HL-60 (cell line): ENCODE data around the gene KDM5C.

Experiments used
- DNase-seq, 2 experiments: peaks; one replicate each; pipeline ENCODE4 v3.0.0-alpha.2; 2010 to 2020; ENCODE audit warnings: low read depth in 1 of 2, low spot score in 1 of 2
- H3K27ac ChIP-seq: fragments of 250-450 bp; sonication (Bioruptor Pico); replicated peaks from 2 replicates; pipeline ENCODE4 v1.5.1; 2020; ENCODE audit warnings: mild to moderate bottlenecking, moderate library complexity
- H3K27me3 ChIP-seq: fragments of 250-450 bp; sonication (Bioruptor Pico); 2 replicates; pipeline ENCODE4 v1.5.1; 2021; ENCODE audit warnings: mild to moderate bottlenecking, moderate library complexity; ENCODE audit not compliant: insufficient read depth, poor library complexity, severe bottlenecking
- H3K4me3 ChIP-seq: replicated peaks from 2 replicates; pipeline ENCODE4 v1.5.1; 2011; ENCODE audit warnings: mild to moderate bottlenecking, control low read depth, low read length; ENCODE audit not compliant: insufficient read depth
- CTCF ChIP-seq: IDR thresholded peaks from one replicate; pipeline ENCODE4 v1.5.1; 2011; ENCODE audit warnings: low read length, control low read depth, inconsistent platforms; ENCODE audit not compliant: insufficient read depth
- GABPA ChIP-seq: IDR thresholded peaks from 2 replicates; pipeline ENCODE4 v1.6.1; 2012; ENCODE audit warnings: low read depth
- POLR2AphosphoS5 ChIP-seq: IDR thresholded peaks from 2 replicates; pipeline ENCODE4 v1.6.1; 2012; ENCODE audit warnings: low read depth
- SPI1 ChIP-seq: IDR thresholded peaks from 2 replicates; pipeline ENCODE4 v1.6.1; 2012; ENCODE audit warnings: low read depth, mild to moderate bottlenecking, borderline replicate concordance
- TF ChIP-seq, protein P1 (sequence below): IDR thresholded peaks from 2 replicates; pipeline ENCODE4 v1.6.1; 2012; ENCODE audit warnings: low read depth; ENCODE audit not compliant: insufficient replicate concordance

KDM5C gene

GRCh38 chrX:53247928-53248327 lies 22.9 kb upstream of the KDM5C start:
- no peaks in the 10 kb centered on the region for H3K27me3 ChIP-seq
- H3K27ac ChIP-seq = no peak overlapping the region
- H3K4me3 ChIP-seq = no peak overlapping the region
- DNase-seq = no peak
- TF ChIP-seq CTCF = no peak
- no peak for TF ChIP-seq SPI1
- TF ChIP-seq POLR2AphosphoS5 = no peak
- TF ChIP-seq, protein P1, sequence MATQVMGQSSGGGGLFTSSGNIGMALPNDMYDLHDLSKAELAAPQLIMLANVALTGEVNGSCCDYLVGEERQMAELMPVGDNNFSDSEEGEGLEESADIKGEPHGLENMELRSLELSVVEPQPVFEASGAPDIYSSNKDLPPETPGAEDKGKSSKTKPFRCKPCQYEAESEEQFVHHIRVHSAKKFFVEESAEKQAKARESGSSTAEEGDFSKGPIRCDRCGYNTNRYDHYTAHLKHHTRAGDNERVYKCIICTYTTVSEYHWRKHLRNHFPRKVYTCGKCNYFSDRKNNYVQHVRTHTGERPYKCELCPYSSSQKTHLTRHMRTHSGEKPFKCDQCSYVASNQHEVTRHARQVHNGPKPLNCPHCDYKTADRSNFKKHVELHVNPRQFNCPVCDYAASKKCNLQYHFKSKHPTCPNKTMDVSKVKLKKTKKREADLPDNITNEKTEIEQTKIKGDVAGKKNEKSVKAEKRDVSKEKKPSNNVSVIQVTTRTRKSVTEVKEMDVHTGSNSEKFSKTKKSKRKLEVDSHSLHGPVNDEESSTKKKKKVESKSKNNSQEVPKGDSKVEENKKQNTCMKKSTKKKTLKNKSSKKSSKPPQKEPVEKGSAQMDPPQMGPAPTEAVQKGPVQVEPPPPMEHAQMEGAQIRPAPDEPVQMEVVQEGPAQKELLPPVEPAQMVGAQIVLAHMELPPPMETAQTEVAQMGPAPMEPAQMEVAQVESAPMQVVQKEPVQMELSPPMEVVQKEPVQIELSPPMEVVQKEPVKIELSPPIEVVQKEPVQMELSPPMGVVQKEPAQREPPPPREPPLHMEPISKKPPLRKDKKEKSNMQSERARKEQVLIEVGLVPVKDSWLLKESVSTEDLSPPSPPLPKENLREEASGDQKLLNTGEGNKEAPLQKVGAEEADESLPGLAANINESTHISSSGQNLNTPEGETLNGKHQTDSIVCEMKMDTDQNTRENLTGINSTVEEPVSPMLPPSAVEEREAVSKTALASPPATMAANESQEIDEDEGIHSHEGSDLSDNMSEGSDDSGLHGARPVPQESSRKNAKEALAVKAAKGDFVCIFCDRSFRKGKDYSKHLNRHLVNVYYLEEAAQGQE = no peak
- no peak for TF ChIP-seq GABPA

GRCh38 chrX:53246231-53246630 lies 21.2 kb upstream of the KDM5C start:
- no peak overlapping the region for H3K27ac ChIP-seq
- H3K4me3 ChIP-seq = no peak overlapping the region
- no peak for DNase-seq
- no peaks in the 10 kb centered on the region for H3K27me3 ChIP-seq
- TF ChIP-seq POLR2AphosphoS5 (no peak), GABPA (no peak), CTCF (no peak), SPI1 (no peak)
- TF ChIP-seq, protein P1 = no peak

GRCh38 chrX:53244610-53245009 lies 19.6 kb upstream of the KDM5C start:
- Histone ChIP-seq H3K4me3 (no peak overlapping the region), H3K27ac (no peak overlapping the region), H3K27me3 (no peaks in the 10 kb centered on the region)
- no peak for DNase-seq
- no peak for TF ChIP-seq SPI1
- no peak for TF ChIP-seq POLR2AphosphoS5
- TF ChIP-seq, protein P1 = no peak
- no peak for TF ChIP-seq CTCF
- TF ChIP-seq GABPA = no peak
